Vagina (tissue), 2 donors: Measurements from ENCODE around the gene ITPR3. TPM values are rescaled to one million over a fixed set of nuclear protein-coding genes. Genes with fewer than 3 reads are reported as not detected.
A peak's percentile ranks its signal among the peaks of the same experiment; 100 is the strongest.

Source experiments
- DNase-seq, 2 donors: peaks; one replicate each; pipeline ENCODE4 v3.0.0-alpha.2; 2017; ENCODE audit errors: extremely low spot score in 2 of 2
- H3K27ac ChIP-seq: fragments of 200-600 bp; sonication (generic); one replicate; pipeline ENCODE4 v1.5.1; 2019
- H3K27me3 ChIP-seq: fragments of 200-600 bp; sonication (generic); one replicate; pipeline ENCODE4 v1.5.1; 2019
- H3K36me3 ChIP-seq, 2 donors: fragments of 200-600 bp; sonication (generic); one replicate each; pipeline ENCODE4 v1.5.1; 2017 to 2019
- H3K4me1 ChIP-seq: fragments of 200-600 bp; sonication (generic); one replicate; pipeline ENCODE4 v1.5.1; 2019
- H3K4me3 ChIP-seq, 2 donors: fragments of 200-600 bp; sonication (generic); 1 replicate in 1 of 2; 2 replicates in 1 of 2; pipeline ENCODE4 v1.5.1; 2016 to 2019
- H3K9me3 ChIP-seq: fragments of 200-600 bp; sonication (generic); one replicate; pipeline ENCODE4 v1.5.1; 2019
- POLR2A ChIP-seq, 2 donors: fragments of 450-650 bp; IDR thresholded peaks; one replicate each; pipeline ENCODE4 v1.6.1; 2017; ENCODE audit warnings: antibody characterized with exemption in 2 of 2, mild to moderate bottlenecking in 2 of 2, moderate library complexity in 2 of 2
- POLR2AphosphoS5 ChIP-seq, 2 donors: sonication (generic); formaldehyde crosslinking; IDR thresholded peaks; one replicate each; pipeline ENCODE4 v1.9.0; 2017; ENCODE audit warnings: antibody characterized with exemption in 2 of 2, mild to moderate bottlenecking in 2 of 2, low read depth in 1 of 2; ENCODE audit not compliant: insufficient read depth in 1 of 2
- intact Hi-C: fragments of 100-400 bp; cut with DNase I; formaldehyde crosslinking; loops from one replicate; pipeline ENCODE4 v1.15.1; 2023
- total RNA-seq: library from RNA; depleted of rRNA; stranded (reverse); fragments of >200 nt; gene quantifications from one replicate; pipeline ENCODE4 v1.2.3, GENCODE V29; 2016
- TF ChIP-seq, protein P1 (sequence below), 3 experiments: fragments of 450-650 bp in 2 of 3; fragments of 200-600 bp in 1 of 3; sonication (generic) in 1 of 3; IDR thresholded peaks; one replicate each; pipeline ENCODE4 v1.5.1; 2017 to 2019; ENCODE audit warnings: antibody characterized with exemption in 3 of 3, mild to moderate bottlenecking in 2 of 3, moderate library complexity in 2 of 3

The ITPR3 gene
- total RNA-seq, 1 donor from 2014 or later, result 50.1 TPM

DNA sequence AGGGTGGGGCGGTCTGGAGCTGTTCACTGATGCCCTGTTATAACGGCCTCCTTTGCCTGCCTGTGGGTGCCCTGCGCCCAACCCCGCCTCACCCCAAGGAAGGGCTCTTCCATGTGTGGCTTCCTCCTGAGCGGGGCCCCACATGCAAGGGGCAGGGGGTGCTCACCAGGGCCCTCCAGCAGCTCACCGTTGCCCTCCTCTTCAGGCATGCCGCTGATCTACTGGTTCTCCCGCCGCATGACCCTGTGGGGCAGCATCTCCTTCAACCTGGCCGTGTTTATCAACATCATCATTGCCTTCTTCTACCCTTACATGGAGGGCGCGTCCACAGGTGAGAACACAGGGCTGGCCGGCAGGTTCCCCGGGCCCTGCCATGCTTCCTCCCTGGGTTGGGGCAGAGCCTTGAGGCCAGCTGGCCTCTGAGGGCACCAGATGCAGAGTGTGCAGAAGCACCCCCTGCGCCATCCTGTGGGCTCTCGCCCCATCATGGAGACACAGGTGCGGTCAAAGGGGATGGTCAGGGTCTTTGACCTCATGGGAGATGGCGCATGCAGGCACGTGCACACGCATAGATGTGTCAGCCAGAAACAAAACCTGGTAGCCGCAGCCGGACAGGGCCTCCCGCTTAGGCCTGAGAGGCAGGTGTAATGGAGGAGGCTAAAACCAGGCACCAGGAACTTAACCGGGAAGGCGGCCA lies 67.5 kb downstream of the ITPR3 start:
- no peak for DNase-seq
- intact Hi-C loops, result no loop called here
- Histone ChIP-seq H3K4me1 (peaks cover 1% of the 10 kb centered on the region), H3K4me3 (no peak overlapping the region), H3K27me3 (no peaks in the 10 kb centered on the region), H3K27ac (no peak overlapping the region), H3K36me3 (peaks cover 0 to 80% of the 10 kb centered on the region in 2 donors), H3K9me3 (no peaks in the 10 kb centered on the region)
- TF ChIP-seq POLR2A (IDR thresholded peaks at IDR 0.05), result no peak
- TF ChIP-seq POLR2AphosphoS5 (IDR thresholded peaks at IDR 0.05; ENCODE audit: insufficient read depth in 1 of 2, low read depth in 1 of 2), result no peak
- TF ChIP-seq, protein P1, sequence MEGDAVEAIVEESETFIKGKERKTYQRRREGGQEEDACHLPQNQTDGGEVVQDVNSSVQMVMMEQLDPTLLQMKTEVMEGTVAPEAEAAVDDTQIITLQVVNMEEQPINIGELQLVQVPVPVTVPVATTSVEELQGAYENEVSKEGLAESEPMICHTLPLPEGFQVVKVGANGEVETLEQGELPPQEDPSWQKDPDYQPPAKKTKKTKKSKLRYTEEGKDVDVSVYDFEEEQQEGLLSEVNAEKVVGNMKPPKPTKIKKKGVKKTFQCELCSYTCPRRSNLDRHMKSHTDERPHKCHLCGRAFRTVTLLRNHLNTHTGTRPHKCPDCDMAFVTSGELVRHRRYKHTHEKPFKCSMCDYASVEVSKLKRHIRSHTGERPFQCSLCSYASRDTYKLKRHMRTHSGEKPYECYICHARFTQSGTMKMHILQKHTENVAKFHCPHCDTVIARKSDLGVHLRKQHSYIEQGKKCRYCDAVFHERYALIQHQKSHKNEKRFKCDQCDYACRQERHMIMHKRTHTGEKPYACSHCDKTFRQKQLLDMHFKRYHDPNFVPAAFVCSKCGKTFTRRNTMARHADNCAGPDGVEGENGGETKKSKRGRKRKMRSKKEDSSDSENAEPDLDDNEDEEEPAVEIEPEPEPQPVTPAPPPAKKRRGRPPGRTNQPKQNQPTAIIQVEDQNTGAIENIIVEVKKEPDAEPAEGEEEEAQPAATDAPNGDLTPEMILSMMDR (IDR thresholded peaks at IDR 0.05), result no peak

DNA sequence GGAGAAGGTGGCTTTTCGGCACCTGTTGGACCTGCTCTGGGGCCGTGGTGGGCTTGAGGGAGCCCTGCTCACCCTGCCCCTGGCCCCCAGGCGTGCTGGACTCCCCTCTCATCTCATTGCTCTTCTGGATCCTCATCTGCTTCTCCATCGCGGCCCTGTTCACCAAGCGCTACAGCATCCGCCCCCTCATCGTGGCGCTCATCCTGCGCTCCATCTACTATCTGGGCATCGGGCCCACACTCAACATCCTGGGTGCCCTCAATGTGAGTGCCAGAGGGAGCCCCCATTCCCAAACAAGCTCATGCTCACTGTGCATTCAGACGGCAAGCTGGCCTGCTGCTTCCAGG lies 68.0 kb downstream of the ITPR3 start:
- no peaks in the 10 kb centered on the region for H3K27me3 ChIP-seq
- no peak overlapping the region for H3K27ac ChIP-seq
- TF ChIP-seq POLR2AphosphoS5 (IDR thresholded peaks at IDR 0.05; ENCODE audit: insufficient read depth in 1 of 2, low read depth in 1 of 2), result no peak
- no peak for TF ChIP-seq POLR2A (IDR thresholded peaks at IDR 0.05)
- TF ChIP-seq, protein P1 (IDR thresholded peaks at IDR 0.05), result no peak
- H3K4me1 ChIP-seq, result peaks cover 6% of the 10 kb centered on the region
- no peak for DNase-seq
- H3K36me3 ChIP-seq, result peaks cover 0 to 85% of the 10 kb centered on the region in 2 donors
- H3K9me3 ChIP-seq, result no peaks in the 10 kb centered on the region
- intact Hi-C loops, result no loop called here
- no peak overlapping the region for H3K4me3 ChIP-seq

DNA sequence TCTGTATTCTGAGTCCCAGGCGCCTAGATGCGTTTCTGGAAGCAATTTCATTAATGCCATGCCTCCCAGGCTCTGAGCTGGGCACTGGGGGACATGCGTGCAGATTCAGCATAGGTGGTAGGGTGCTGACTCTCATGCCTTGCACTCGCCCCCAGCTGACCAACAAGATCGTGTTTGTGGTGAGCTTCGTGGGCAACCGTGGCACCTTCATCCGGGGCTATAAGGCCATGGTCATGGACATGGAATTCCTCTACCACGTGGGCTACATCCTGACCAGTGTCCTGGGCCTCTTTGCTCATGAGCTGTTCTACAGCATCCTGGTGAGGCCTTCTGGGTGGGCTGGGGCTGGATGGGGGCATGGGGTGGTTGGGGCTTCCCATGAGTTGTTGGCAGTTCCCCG lies 68.8 kb downstream of the ITPR3 start:
- no peak for DNase-seq
- no peaks in the 10 kb centered on the region for H3K9me3 ChIP-seq
- peaks cover 0 to 77% of the 10 kb centered on the region in 2 donors for H3K36me3 ChIP-seq
- TF ChIP-seq POLR2A (IDR thresholded peaks at IDR 0.05), result no peak
- TF ChIP-seq POLR2AphosphoS5 (IDR thresholded peaks at IDR 0.05; ENCODE audit: insufficient read depth in 1 of 2, low read depth in 1 of 2), result no peak
- TF ChIP-seq, protein P1 (IDR thresholded peaks at IDR 0.05), result no peak
- no peaks in the 10 kb centered on the region for H3K27me3 ChIP-seq
- peaks cover 14% of the 10 kb centered on the region for H3K4me1 ChIP-seq
- no peak overlapping the region for H3K4me3 ChIP-seq
- intact Hi-C loops, result no loop called here
- no peak overlapping the region for H3K27ac ChIP-seq

DNA sequence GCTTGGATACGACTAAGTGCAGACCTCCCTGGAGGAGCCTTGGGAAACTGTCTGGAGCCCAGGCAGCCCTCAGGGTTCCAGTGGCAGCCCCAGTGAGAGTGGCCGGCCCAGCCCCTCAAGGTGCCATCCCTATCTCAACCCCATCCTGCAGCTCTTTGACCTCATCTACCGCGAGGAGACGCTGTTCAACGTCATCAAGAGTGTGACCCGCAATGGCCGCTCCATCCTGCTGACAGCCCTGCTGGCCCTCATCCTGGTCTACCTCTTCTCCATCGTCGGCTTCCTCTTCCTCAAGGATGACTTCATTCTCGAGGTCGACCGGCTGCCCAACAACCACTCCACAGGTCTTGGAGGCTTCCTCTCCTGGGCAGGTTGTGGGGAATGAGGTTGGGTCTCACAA lies 69.6 kb downstream of the ITPR3 start:
- Histone ChIP-seq H3K4me1 (peaks cover 23% of the 10 kb centered on the region), H3K9me3 (no peaks in the 10 kb centered on the region), H3K27me3 (no peaks in the 10 kb centered on the region), H3K36me3 (peaks cover 0 to 71% of the 10 kb centered on the region in 2 donors), H3K4me3 (no peak overlapping the region), H3K27ac (no peak overlapping the region)
- no peak for DNase-seq
- intact Hi-C loops, result no loop called here
- no peak for TF ChIP-seq POLR2A (IDR thresholded peaks at IDR 0.05)
- TF ChIP-seq, protein P1 (IDR thresholded peaks at IDR 0.05), result no peak
- TF ChIP-seq POLR2AphosphoS5 (IDR thresholded peaks at IDR 0.05; ENCODE audit: insufficient read depth in 1 of 2, low read depth in 1 of 2), result no peak

DNA sequence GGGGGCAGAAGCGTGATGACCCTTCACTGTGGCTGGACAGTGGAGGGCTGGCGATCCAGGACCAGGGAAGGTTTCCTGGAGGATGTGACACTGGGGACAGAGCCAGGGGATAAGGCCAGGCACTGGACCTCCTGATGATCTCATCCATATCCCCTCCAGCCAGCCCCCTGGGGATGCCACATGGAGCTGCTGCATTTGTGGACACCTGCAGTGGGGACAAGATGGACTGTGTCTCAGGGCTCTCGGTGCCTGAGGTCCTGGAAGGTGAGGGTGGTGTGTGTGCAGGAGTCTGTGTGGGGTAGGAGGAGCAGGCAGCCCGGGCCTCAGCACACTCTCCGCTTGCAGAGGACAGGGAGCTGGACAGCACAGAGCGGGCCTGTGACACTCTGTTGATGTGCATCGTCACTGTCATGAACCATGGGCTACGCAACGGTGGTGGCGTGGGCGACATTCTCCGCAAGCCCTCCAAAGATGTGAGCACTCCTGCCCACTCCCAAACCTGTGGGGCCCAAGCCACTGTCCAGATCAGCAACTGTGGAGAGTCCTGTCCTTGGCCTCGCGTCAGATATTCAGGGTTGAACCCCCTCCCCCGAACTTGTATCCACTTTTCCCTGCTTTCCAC lies 70.4 kb downstream of the ITPR3 start:
- Histone ChIP-seq H3K27ac (peak overlapping the region; percentile 63), H3K4me1 (peaks cover 31% of the 10 kb centered on the region), H3K36me3 (peaks cover 0 to 63% of the 10 kb centered on the region in 2 donors), H3K9me3 (no peaks in the 10 kb centered on the region), H3K4me3 (no peak overlapping the region), H3K27me3 (no peaks in the 10 kb centered on the region)
- TF ChIP-seq POLR2AphosphoS5 (IDR thresholded peaks at IDR 0.05; ENCODE audit: insufficient read depth in 1 of 2, low read depth in 1 of 2), result no peak
- DNase-seq, result no peak
- intact Hi-C loops, result no loop called here
